HuH-7.5 (cell line): ENCODE measurements around the gene TPST1.
"Not testable (repeated sequence)": the region's sequence is repeated elsewhere in the genome, so short reads cannot be mapped to it uniquely, and the experiment has no call there.

Source experiments
- DNase-seq: peaks from one replicate; pipeline ENCODE4 v3.0.0; 2011; ENCODE audit warnings: low spot score

TPST1 gene

DNA sequence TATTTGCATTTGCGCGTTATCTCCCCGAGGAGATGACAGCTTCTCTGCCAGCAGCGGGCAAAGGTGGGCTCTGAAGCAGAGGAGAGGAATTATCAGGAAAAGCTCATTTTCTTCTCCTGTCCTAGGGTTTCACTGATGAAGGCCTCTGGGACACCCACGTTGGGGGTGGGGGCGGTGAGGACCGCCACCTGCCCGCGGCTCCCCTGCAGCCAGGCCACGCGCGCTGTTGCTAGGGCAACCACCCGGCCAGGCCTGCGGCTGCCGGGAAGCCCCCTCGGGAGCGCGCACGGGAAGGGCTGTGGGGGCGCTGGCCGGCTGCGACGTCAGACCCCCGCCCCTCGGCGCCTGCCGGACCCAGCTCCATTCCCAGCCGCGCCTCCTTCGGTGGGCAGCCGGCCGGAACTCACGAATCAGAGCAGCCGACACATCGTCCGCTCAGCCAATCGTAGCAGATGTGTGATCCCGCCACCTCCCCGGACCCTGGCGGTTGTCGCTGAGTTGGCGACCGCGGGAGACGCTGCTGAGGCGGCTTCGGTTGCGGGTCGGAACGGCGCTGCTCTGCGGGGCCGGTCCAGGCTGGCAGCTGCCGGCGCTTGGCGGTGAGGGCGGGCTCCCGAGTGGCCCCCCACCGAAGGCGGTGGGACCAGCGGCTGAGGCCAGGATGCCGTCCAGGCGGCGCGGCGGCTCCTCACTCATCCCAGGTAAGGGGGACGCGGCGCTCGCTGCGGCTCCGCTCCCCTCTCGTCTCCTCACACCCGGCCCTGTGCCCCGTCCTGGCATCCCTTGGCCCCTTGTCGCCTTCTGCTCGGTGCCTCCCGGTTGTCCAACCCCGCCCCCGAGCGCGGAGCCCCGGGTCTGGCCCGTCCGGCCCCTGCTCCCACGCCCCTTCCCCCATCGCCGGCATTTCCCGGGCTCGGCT is at the start of gene TPST1:
Gene TPST1, plus strand, starts transcription at position 513 of the 919 bp plus-strand sequence. CDS start 35,092 bp downstream, outside the sequence.
- DNase-seq = peak; percentile 98

DNA sequence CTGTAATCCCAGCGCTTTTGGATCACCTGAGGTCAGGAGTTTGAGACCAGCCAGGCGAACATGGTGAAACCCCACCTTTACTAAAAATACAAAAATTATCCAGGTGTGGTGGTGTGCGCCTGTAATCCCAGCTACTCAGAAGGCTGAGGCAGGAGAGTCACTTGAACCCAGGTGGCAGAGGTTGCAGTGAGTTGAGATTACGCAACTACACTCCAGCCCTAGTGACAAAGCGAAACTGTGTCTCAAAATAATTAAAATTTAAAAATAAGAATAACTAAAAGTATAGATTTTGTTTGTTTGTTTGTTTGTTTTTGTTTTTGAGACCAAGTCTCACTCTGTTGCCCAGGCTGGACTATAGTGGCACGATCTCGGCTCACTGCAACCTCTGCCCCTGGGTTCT is 49.1 kb upstream of the TPST1 start:
- DNase-seq = not testable (repeated sequence)

DNA sequence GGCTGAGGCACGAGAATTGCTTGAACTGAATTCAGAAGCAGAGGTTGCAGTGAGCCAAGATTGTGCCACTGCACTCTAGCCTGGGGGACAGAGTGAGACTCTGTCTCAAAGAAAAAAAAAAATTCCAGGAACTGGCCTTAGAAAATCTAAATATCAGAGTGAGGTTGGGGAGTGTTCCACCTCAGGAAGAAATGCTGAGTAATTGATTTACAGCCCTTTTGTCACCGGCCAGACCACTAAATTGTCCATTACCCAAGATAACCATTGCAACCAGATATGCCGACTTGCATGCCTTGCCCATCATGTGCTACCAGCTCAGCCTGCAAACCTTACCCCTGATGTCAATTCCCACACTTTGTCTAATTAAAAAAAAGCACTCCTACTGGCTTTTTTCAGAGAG is 48.1 kb upstream of the TPST1 start:
- DNase-seq = no peak

DNA sequence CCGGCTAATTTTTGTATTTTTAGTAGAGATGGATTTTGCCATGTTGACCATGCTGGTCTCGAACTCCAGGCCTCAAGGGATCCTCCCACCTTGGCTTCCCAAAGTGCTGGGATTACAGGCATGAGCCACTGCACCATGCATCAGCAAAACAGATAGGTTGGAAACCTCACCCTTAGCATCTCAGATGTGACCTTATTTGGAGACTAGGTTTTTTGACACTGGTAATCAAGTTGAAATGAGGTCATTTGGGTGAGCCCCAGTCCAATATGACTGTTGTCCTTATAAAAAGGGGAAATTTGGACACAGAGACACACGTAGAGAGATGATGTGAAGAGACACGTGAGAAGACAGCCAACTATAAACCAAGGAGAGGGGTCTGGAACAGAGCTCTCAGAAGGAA is 42.5 kb upstream of the TPST1 start:
- no peak for DNase-seq

DNA sequence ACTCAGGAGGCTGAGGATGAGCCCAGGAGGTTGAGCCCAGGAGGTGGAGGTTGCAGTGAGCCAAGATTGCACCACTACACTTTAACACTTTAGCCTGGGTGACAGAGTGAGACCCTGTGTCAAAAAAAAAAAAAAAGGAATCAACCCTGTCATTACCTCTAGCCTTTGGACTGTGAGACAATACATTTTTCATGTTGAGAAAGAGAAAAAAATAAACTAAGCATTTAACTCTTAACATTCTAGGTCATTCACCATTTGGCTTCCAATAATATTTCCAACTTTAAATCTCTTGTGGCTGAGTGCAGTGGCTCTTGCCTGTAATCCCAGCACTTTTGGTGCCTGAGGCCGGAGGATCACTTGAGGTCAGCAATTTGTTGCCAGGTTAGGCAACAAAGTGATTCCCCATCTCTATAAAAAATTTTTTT is 41.9 kb upstream of the TPST1 start:
- DNase-seq = no peak

DNA sequence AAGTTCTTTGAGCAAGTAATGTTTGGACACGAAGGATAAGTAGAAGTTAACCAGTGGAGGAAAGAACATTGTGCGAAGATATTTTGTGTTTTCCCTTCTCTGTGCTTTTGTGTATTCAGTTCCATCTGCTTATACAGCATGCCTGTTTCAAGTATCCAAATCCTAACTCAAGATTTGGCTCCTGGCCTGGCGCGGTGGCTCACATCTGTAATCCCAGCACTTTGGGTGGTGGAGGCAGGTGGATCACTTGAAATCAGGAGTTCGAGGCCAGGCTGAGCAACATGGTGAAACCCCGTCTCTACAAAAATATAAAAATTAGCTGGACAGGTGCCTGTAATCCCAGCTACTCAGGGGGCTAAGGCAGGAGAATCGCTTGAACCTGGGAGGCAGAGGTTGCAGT is 40.8 kb upstream of the TPST1 start:
- no peak for DNase-seq

DNA sequence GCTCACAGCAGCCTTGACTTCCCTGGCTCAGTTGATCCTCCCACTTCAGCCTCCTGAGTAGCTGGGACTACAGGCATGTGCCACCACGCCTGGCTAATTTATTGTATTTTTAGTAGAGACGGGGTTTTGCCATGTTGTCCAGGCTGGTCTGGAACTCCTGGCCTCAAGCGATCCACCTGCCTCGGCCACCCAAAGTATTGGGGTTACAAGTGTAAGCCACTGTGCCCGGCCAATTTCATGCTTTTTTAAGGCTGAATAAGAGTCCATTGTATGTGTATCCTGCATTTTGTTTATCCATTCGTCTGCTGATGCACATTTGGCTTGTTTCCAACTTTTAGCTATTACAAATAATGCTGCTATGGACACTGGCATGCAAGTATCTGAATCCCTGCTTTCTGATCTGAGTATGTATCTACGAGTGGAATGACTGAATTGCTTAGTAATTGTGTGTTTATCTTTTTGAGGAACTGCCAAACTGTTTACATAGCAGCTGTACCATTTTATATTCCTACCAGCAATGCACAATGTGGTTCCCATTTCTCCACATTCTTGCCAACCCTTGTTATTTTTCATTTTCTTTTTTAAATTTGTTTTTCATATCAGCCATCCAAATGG is 37.3 kb upstream of the TPST1 start:
- no peak for DNase-seq

DNA sequence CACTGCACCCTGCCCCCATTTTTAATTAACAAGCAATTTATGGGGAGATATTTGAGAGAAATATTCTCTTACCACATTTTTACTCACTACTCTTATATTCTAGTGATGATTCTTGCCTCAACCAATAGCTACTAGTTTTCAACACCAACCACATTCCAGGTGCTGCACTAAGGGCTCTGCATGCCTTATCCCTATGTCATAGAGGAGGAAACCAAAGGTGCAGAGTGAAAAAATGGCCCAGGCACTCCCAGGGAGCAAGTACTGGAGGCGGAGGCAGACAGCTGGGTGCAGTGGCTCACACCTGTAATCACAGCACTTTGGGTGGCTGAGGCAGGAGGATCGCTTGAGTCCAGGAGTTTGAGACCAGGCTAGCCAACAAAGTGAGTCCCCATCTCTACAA is 35.5 kb upstream of the TPST1 start:
- DNase-seq = no peak

DNA sequence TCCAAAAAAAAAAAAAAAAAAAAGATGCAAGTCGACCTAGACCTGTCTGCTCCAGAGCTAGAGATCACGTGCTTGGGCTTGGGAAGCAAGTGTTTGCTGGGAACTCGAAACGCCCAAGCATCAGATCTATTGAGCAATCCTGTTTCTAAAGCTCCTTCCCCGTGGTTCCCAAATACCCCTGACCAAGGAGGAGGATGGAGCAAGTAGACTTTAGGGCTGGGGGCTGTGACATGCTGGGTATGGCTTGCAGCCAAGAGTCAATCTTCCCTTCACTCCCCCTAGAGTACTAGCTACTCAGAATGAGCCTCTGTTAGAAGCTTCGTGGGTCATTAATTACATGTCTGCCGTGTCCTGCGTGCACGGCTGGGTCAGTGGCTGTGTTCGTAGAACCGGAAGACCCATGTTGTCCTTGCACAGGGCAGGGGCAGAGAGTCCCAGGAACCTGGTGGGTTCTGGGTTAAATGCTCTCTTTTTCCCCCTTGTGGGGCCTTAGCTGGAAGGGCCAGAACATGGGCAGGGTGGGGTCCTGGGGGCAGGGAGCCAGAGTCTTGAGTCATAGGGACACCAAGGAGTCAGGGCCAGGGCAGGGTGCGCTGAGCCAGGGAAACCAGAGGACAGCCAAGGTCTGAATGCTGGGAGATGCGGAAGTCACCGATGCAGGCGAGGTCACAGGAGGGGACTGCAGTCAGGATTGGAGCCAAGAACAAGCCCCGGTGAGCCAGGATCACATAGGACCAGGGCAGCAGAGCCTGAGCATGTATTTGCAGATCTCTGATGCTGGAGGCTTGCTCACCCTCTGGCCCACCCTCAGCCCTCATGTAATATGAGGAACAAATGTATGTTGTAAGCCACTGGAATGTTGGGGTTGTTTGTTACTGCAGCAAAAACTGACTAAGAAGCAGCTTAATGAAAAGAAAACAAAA is 34.6 kb upstream of the TPST1 start:
- no peak for DNase-seq

DNA sequence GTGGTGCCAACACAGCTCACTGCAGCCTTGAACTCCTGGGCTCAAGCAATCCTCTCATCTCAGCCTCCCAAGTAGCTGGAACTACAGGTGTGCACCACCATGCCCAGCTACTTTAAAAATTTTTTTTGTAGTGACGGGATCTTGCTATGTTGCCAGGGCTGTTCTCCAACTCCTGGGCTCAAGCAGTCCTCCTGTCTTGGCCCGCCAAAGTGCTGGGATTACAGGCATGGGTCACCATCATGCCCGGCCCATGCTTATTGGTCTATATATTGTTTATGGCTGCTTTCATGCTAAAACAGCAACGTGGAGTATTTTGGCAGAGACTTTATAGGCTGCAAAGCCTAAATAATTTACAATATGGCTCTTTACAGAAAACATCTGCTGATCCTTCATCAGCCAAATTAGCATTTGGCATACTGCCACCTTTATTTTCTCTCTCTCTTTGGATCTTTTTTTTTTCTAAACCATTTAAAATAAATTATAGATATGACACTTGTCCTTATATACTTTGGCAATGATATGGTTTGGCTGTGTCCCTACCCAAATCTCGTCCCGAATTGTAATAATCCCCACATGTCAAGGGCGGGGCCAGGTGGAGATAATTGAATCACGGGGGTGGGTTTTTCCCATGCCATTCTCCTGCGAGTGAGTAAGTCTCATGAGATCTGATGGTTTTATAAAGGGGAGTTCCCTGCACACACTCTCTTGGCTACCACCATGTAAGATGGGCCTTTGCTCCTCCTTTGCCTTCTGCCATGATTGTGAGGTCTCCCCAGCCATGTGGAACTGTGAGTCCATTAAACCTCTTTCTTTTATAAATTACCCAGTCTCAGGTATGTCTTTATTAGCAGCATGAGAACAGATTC is 32.4 kb upstream of the TPST1 start:
- DNase-seq = not testable (repeated sequence)

DNA sequence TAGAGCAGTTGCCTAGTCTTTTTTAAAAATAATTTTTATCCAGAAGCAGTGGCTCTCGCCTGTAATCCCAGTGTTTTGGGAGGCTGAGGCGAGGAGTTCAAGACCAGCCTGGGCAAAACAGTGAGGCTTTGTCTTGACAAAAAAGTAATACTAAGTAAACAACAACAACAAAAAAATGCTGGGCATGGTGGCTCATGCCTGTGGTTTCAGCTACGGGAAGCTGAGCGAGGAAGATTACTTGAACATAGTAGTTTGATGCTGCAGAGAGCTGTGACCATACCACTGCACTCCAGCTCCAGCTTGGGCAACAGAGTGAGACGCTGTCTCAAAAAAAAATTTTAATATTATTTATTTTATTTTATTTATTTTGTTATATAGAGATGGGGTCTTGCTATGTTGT is 31.3 kb upstream of the TPST1 start:
- no peak for DNase-seq

DNA sequence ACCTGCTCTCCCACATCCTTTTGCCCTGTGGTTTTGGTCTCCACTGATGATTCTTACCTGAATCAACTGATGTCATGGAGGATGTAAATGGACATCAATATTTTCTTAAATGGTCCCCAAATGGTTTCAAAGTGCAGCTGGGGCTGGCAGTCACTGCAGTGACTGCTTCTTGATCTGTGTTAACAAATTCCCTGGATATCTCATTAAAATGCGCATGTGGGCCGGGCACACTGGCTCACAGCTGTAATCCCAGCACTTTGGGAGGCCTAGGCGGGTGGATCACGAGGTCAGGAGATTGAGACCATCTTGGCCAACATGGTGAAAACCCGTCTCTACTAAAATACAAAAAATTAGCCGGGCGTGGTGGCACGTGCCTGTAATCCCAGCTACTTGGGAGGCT is 30.1 kb upstream of the TPST1 start:
- DNase-seq = not testable (repeated sequence)

DNA sequence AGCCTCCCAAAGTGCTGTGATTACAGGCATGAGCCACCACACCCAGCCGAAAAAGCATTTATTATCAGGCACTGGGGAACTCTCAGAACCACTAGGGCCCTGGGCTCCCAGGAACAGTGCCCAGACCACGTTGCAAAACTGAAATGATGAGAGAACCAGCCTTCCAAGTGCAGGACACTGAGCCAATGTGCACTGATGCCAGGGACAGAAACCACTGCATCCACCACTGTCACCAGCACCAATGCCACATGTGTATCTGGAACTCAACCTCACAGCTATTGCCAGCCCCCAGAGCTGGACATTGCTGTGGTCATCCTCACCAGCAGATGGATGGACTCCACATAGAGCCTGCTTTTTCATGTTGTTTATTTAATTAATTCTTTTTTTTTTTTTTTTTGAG is 28.2 kb upstream of the TPST1 start:
- DNase-seq = no peak

DNA sequence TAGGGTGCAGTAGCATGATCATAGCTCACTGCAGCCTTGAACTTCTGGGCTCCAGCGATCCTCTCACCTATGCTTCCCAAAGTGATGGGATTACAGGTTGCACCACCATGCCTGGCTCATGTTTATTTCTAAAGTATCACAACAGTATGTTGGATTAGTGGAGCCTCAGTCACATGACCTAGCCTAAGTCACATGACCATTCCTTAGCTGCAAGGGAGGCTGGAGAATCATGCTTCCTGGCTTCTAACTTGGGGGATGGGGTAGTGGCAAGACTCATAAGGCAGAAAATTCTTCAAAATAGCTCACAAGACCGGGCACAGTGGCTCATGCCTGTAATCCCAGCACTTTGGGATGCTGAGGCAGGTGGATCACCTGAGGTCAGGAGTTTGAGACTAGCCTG is 26.9 kb upstream of the TPST1 start:
- DNase-seq = no peak

DNA sequence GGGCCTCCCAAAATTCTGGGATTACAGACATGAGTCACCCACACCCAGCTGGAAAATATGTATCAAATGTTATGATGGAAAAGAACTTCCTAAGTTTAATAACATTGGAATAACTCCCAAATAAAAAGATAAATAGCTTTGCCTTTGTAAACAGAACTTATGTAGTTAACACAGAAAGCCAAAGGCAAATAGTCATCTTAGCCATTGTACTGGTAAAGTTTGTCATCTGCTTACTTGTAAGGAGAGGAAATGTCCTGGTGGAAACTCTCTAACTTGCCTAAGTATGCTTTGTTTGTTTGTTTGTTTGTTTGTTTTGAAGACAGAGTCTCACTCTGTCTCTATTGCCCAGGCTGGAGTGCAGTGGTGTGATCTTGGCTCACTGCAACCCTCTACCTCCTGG is 23.8 kb upstream of the TPST1 start:
- no peak for DNase-seq

DNA sequence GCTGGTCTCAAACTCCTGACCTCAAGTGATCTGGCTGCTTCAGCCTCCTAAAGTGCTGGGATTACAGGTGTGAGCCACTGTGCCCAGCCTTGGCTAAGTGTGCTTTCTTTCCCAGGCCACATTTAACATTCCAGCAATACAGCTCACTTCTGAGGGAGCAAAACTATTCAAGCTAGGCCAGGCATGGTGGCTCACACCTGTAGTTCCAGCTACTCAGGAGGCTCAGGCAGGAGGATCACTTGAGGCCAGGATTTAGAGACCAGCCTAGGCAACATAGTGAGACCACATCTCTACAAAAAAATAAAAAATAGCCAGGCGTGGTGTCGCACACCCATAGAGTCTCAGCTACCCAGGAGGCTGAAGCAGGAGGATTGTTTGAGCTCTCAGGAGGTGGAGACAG is 23.3 kb upstream of the TPST1 start:
- no peak for DNase-seq

DNA sequence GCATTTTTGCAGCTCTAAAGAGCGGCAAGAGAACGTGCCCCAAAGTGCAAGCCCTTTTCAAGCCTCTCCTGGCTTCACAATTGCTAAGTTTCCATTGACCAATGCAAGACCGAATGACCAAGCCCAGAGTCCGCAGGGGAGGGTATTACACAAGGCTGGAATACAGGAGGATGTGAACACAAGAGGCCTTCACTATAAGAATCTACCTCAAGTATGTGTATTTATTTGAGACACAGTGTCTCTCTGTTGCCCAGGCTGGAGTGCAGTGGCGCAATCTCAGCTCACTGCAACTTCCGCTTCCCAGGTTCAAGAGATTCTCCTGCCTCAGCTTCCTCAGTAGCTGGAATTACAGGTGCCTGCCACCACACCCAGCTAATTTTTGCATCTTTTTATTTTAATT is 22.2 kb upstream of the TPST1 start:
- no peak for DNase-seq

DNA sequence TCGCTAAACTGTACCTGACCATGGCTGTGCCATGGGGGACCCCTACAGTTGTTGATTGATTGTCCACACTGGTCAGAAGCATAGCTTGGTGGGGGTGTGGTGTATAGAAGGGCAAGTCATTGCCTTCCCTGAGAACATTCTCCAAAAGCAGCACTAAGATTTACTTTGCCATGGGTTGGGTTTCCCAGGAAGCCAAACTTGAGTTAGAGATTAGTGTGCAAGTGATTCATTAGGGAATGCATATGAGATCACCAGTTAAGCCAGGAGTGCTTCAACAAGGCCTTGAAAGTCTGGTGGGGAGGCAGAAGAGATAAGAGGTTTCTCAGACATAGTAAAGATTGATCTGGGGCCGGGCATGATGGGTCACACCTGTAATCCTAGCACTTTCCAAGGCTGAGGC is 21.4 kb upstream of the TPST1 start:
- DNase-seq = no peak

DNA sequence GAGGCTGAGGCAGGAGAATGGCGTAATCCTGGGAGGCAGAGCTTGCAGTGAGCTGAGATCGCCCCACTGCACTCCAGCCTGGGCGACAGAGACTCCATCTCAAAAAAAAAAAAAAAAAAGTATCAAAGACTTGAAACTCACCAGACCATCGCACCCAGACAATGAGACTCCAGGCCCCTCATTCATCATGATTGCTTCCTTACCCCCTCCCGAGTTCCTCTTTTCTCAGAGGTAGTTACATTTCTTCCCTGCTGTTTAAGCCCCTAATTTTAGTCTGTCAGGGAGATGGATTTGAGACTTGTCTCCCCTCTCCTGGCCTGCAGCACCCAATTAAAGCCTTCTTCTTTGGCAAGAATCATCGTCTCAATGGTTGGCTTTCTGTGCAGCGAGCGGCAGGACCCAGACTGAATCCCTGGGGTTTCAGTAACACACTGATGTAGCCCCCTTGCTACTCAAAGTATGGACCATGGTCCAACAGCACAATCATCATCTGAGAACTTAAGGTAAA is 19.4 kb upstream of the TPST1 start:
- DNase-seq = no peak

DNA sequence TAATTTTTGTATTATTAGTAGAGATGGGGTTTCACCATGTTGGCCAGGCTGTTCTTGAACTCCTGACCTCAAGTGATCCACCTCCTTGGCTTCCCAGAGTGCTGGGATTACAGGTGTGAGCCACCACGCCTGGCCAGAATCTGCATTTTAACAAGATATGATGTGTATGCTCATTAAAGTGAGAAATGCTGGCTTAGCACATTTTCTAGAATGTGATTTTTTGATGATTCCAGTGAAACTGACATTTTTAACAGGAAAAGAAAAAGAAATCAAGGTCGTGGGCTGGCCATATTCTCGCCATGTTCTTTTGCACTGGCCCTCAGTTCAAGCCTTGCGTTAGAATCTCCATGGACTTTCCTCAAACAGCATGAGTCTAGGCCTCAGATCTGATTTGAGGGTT is 18.1 kb upstream of the TPST1 start:
- DNase-seq = no peak

DNA sequence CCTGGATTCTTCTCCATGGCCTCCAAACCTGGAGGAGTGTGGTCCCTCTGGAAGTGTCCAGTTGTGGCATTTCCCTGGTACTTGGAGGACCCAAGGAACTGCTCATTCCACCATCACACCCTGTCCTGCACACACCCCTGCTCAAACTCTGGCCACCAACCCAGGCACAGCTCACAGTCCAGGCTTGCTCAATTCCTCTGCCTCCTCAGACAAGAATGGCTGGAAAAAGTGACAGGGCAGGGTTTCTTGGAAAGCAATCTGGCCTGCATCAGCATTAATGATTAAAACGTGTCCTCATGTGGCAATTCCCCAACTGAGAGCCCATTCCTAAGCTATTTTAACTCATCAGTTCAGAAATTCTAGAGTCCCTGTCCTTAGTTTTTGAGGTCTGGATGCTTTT is 17.2 kb upstream of the TPST1 start:
- no peak for DNase-seq
